Measurements from ENCODE around the gene LACTB. TPM values are rescaled to one million over a fixed set of nuclear protein-coding genes. Genes with fewer than 3 reads are reported as not detected.

The LACTB gene
- total RNA-seq, 4 donors from 2014 or later, result 9.0 to 18.4 (median 16.5) TPM

GRCh38 chr15:63176302-63176701 is 54.6 kb downstream of the LACTB start:
- H3K9me3 ChIP-seq, result no peaks in the 10 kb centered on the region
- 79 to 100% methylated on average over 3 of the region's 3 CpGs for WGBS, 2 donors
- no peaks in the 10 kb centered on the region for H3K27me3 ChIP-seq
- no peaks in the 10 kb centered on the region for H3K36me3 ChIP-seq
- H3K4me3 ChIP-seq, result no peak overlapping the region
- DNase-seq (ENCODE audit: low spot score in 2 of 2), result no peak
- no peak overlapping the region for H3K27ac ChIP-seq
- no peak for TF ChIP-seq CTCF (IDR thresholded peaks at IDR 0.05)
- no peak for TF ChIP-seq POLR2A (IDR thresholded peaks at IDR 0.05)
- no peak for TF ChIP-seq EP300 (IDR thresholded peaks at IDR 0.05)
- H3K4me1 ChIP-seq, result no peaks in the 10 kb centered on the region

- Histone ChIP-seq H3K27me3 (no peaks in the 10 kb centered on the region), H3K4me1 (no peaks in the 10 kb centered on the region), H3K36me3 (no peaks in the 10 kb centered on the region), H3K9me3 (no peaks in the 10 kb centered on the region), H3K4me3 (no peak overlapping the region), H3K27ac (no peak overlapping the region)
- no peak for DNase-seq (ENCODE audit: low spot score in 2 of 2)
- 54 to 60% methylated on average over 5 of the region's 5 CpGs for WGBS, 2 donors
- no peak for TF ChIP-seq EP300 (IDR thresholded peaks at IDR 0.05)
- no peak for TF ChIP-seq CTCF (IDR thresholded peaks at IDR 0.05)
- TF ChIP-seq POLR2A (IDR thresholded peaks at IDR 0.05), result no peak
Measured at GRCh38 chr15:63178034-63178433, 56.4 kb downstream of the LACTB start.

GRCh38 chr15:63180746-63181145 is 59.1 kb downstream of the LACTB start:
- no peak overlapping the region for H3K4me3 ChIP-seq
- TF ChIP-seq POLR2A (IDR thresholded peaks at IDR 0.05), result no peak
- TF ChIP-seq EP300 (IDR thresholded peaks at IDR 0.05), result no peak
- no peak for TF ChIP-seq CTCF (IDR thresholded peaks at IDR 0.05)
- no peak for DNase-seq (ENCODE audit: low spot score in 2 of 2)
- H3K27ac ChIP-seq, result no peak overlapping the region
- no peaks in the 10 kb centered on the region for H3K36me3 ChIP-seq
- WGBS, 2 donors, result 91 to 92% methylated on average over 2 of the region's 2 CpGs
- no peaks in the 10 kb centered on the region for H3K27me3 ChIP-seq
- no peaks in the 10 kb centered on the region for H3K9me3 ChIP-seq
- no peaks in the 10 kb centered on the region for H3K4me1 ChIP-seq

DNA sequence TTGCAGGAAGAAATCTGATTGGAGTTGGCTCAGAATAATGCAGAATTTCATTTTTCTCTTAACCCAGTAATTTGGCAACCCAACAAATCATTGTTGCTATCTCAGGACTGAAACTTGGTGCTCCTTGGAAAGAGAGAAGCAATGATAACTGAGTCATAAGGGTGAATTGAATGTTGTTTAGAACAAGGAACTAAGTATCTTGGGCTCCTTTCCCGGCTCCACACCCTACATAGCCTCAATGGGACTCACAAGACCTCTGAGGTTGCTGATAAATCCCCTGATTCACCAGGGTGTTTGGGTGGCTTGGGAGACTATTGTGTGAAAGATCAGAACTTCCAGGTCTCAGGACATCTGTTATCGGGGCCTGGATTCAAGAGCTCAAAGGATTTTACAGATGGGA is 60.0 kb downstream of the LACTB start:
- WGBS, 2 donors, result 82 to 85% methylated on average over 2 of the region's 2 CpGs
- no peak overlapping the region for H3K27ac ChIP-seq
- H3K9me3 ChIP-seq, result no peaks in the 10 kb centered on the region
- H3K4me3 ChIP-seq, result no peak overlapping the region
- DNase-seq (ENCODE audit: low spot score in 2 of 2), result no peak
- no peak for TF ChIP-seq CTCF (IDR thresholded peaks at IDR 0.05)
- no peak for TF ChIP-seq EP300 (IDR thresholded peaks at IDR 0.05)
- no peak for TF ChIP-seq POLR2A (IDR thresholded peaks at IDR 0.05)
- H3K27me3 ChIP-seq, result no peaks in the 10 kb centered on the region
- no peaks in the 10 kb centered on the region for H3K36me3 ChIP-seq
- no peaks in the 10 kb centered on the region for H3K4me1 ChIP-seq

DNA sequence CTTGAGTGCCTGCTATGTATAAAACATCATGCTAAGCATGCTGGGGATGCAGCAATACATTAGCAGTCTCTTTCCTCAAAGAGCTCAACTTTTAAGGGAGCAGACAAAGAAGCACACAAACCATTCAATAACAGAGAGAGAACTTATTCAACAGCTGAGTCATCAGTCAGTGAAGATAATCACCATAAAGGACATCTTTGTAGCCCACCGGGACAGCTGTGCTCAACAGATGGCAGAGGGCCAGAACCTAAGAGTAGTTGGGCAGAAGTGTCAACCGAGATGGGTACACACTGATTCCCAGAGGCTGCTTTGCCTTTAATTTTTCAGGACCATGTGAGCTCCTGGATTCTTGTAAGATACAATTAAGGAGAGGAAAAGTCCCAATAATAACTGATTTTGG is 63.5 kb downstream of the LACTB start:
- Histone ChIP-seq H3K4me3 (no peak overlapping the region), H3K27ac (no peak overlapping the region), H3K27me3 (no peaks in the 10 kb centered on the region), H3K4me1 (peaks cover 0 to 6% (median 0%) of the 10 kb centered on the region in 4 donors), H3K36me3 (no peaks in the 10 kb centered on the region), H3K9me3 (no peaks in the 10 kb centered on the region)
- TF ChIP-seq POLR2A (IDR thresholded peaks at IDR 0.05), result no peak
- no peak for TF ChIP-seq CTCF (IDR thresholded peaks at IDR 0.05)
- TF ChIP-seq EP300 (IDR thresholded peaks at IDR 0.05), result no peak
- DNase-seq (ENCODE audit: low spot score in 2 of 2), result no peak
- 34 to 48% methylated on average over 2 of the region's 2 CpGs for WGBS, 2 donors

Measured in tibial nerve (tissue), 4 donors.